Activated CD4-positive, alpha-beta T cell treated with anti-CD3 and anti-CD28 coated beads, Interleukin-2, amount 10 ng/mL, durations not matched to agents 7 days and 5 days (primary cell): Measurements from ENCODE around the gene MCM6. TPM values are rescaled to one million over a fixed set of nuclear protein-coding genes. Genes with fewer than 3 reads are reported as not detected.
A peak's percentile ranks its signal among the peaks of the same experiment; 100 is the strongest.

Experiments
- CTCF ChIA-PET: fragments of 350-600 bp; sonication (Branson Sonifier 250); formaldehyde crosslinking; loops from one replicate; lab custom pipeline; 2021; ENCODE audit warnings: antibody characterized with exemption; lab: Charles Lee
- POLR2A ChIA-PET: fragments of 350-600 bp; sonication (Branson Sonifier 250); formaldehyde crosslinking; loops from one replicate; lab custom pipeline; 2021; ENCODE audit warnings: antibody characterized with exemption; lab: Charles Lee
- DNase-seq: peaks from one replicate; pipeline ENCODE4 v3.0.0-alpha.2; 2020
- H3K27ac Mint-ChIP-seq: one replicate; pipeline ENCODE4 v1.8.0; 2021; ENCODE audit warnings: mild to moderate bottlenecking, moderate library complexity, mixed read lengths
- H3K27me3 Mint-ChIP-seq: one replicate; pipeline ENCODE4 v1.8.0; 2021; ENCODE audit warnings: mixed read lengths
- H3K36me3 Mint-ChIP-seq: one replicate; pipeline ENCODE4 v1.8.0; 2021; ENCODE audit warnings: low read depth, mixed read lengths
- H3K4me1 Mint-ChIP-seq: one replicate; pipeline ENCODE4 v1.8.0; 2021; ENCODE audit warnings: mixed read lengths
- H3K4me3 Mint-ChIP-seq: one replicate; pipeline ENCODE4 v1.8.0; 2021; ENCODE audit warnings: mild to moderate bottlenecking, moderate library complexity, mixed read lengths
- H3K9me3 Mint-ChIP-seq: one replicate; pipeline ENCODE4 v1.8.0; 2021; ENCODE audit warnings: mixed read lengths
- total RNA-seq, 2 experiments: library from RNA; stranded (reverse); gene quantifications; one replicate each; pipeline ENCODE4 v1.2.3, GENCODE V29; 2021

MCM6 gene
- total RNA-seq, 2 experiments from 2014 or later = 110 to 111 TPM

- H3K27me3 Mint-ChIP-seq = no peaks in the 10 kb centered on the region
- ChIA-PET CTCF (interaction anchor here (1.1 to 2.0 kb wide), 3 partner anchors 13 to 28 kb away, joined by 3 to 6 read pairs (median 3); no protein-coding TSS in a partner anchor), POLR2A (no interaction called here)
- no peaks in the 10 kb centered on the region for H3K9me3 Mint-ChIP-seq
- peaks cover 23% of the 10 kb centered on the region for H3K4me1 Mint-ChIP-seq
- peaks cover 1% of the 10 kb centered on the region for H3K36me3 Mint-ChIP-seq
- H3K27ac Mint-ChIP-seq = no peak overlapping the region
- H3K4me3 Mint-ChIP-seq = no peak overlapping the region
- DNase-seq = no peak
Observed at GRCh38 chr2:135792401-135793150, 83.7 kb downstream of the MCM6 start.

DNA sequence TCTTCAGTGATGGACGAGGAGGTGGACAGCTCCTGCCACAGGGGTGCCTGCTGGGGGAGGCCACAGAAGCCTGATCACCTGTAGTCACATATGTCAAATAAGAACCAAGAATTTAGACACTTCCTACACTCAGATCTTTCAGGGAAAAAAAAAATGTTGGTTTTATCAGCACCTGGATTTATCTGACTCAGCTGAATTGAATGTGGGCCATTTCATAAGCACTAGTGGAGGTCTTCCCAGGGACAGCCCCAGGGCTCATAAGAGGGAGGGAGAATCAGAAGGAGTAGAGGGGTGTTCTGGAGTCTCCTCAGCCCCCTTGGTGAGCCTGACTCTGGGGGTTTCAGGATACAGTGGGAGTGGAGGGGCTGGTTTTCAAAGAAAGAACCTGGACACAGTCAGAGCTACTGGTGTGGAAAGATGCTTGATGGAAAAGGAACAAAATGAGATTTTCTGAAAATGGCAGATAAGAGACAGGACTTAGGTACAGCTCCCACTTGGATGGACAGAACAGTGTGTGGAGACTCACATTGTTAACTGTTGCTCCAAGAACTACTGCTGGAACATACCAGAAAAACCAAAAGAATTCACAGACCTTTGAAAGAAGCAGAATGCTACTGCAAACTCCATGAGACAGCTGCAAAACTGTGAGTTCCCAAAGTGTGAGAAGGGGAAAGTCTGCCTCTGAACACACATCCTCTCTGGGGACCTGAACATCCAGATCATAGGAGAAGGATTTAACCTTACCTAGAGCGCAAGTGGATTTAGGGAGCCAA lies 84.6 kb downstream of the MCM6 start:
- Mint-ChIP-seq H3K9me3 (no peaks in the 10 kb centered on the region), H3K27me3 (no peaks in the 10 kb centered on the region), H3K4me1 (peaks cover 20% of the 10 kb centered on the region), H3K4me3 (no peak overlapping the region), H3K36me3 (peaks cover 8% of the 10 kb centered on the region), H3K27ac (peak overlapping the region; percentile 62)
- ChIA-PET CTCF (interaction anchor here (1.1 to 2.0 kb wide), 3 partner anchors 14 to 29 kb away, joined by 3 to 6 read pairs (median 3); no protein-coding TSS in a partner anchor), POLR2A (no interaction called here)
- DNase-seq = no peak

DNA sequence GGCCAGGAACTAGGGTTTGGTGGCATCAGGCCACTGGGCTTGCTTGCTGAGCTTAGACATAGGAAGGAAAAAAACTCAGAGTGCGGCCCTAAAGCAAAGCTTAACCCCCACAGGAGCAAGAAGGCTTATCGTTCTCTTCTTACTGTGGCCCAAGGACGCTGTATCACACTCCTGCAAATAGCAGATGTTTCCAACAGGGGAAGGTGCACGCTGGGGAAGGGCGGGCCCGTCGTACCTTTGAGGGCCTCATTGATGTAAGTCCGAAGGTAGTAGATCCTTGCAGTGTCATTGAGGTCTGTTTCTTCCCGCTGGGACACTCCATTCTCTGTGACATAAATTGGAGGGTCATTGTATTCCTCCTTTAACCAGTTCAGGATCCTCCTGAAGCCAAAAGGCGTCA lies 85.8 kb downstream of the MCM6 start:
- H3K27ac Mint-ChIP-seq = no peak overlapping the region
- peaks cover 14% of the 10 kb centered on the region for H3K36me3 Mint-ChIP-seq
- POLR2A ChIA-PET = no interaction called here
- no peaks in the 10 kb centered on the region for H3K27me3 Mint-ChIP-seq
- H3K4me3 Mint-ChIP-seq = no peak overlapping the region
- CTCF ChIA-PET = interaction anchor here (0.8 to 1.1 kb wide), 2 partner anchors 8 to 801 kb away, joined by 3 read pairs; no protein-coding TSS in a partner anchor
- DNase-seq = no peak
- peaks cover 20% of the 10 kb centered on the region for H3K4me1 Mint-ChIP-seq
- peaks cover 2% of the 10 kb centered on the region for H3K9me3 Mint-ChIP-seq

Other genes starting within 250 kb of the MCM6 start
- gene UBXN4, start 134.6 kb downstream of the MCM6 start, total RNA-seq = 100 to 1,000 TPM in 1 of 2 experiments, 10 to 100 TPM in 1; 98.1 to 116 TPM
- under 1 TPM; 0.12 to 0.19 TPM for gene LCT, start 39.3 kb downstream of the MCM6 start, total RNA-seq
- 10 to 100 TPM; 90.8 to 90.9 TPM for gene DARS1, start 109.2 kb upstream of the MCM6 start, total RNA-seq
- gene CXCR4, start 241.7 kb upstream of the MCM6 start, total RNA-seq = 100 to 1,000 TPM; 147 to 169 TPM